K562 (cell line): ENCODE results near the gene OR2F1.

Experiments
- BRCA1 ChIP-seq, 2 experiments: fragments of 450-650 bp in 1 of 2; sonication (generic) in 1 of 2; formaldehyde crosslinking in 1 of 2; IDR thresholded peaks; 2 replicates each; pipeline versions ENCODE4 v1.5.0 to v1.6.1; 2017 to 2020; ENCODE audit warnings: mild to moderate bottlenecking in 1 of 2, missing genetic modification reagents in 1 of 2
- CREB1 ChIP-seq, 2 experiments: sonication (generic) in 1 of 2; formaldehyde crosslinking in 1 of 2; IDR thresholded peaks; 2 replicates each; pipeline versions ENCODE4 v1.6.1 to v1.8.0; 2012 to 2022; ENCODE audit warnings: inconsistent platforms in 1 of 2, mild to moderate bottlenecking in 1 of 2, missing genetic modification reagents in 1 of 2, moderate library complexity in 1 of 2
- RBM17 ChIP-seq: fragments of 200-400 bp; formaldehyde crosslinking; IDR thresholded peaks from 2 replicates; pipeline ENCODE4 v1.6.1; 2017; ENCODE audit warnings: low read depth, mild to moderate bottlenecking, low read length, borderline replicate concordance
- SAFB2 ChIP-seq: fragments of 200-400 bp; formaldehyde crosslinking; IDR thresholded peaks from 2 replicates; pipeline ENCODE4 v1.6.1; 2018; ENCODE audit warnings: borderline replicate concordance, low read length, low read depth, moderate library complexity; ENCODE audit not compliant: severe bottlenecking
- TF ChIP-seq, protein P1 (sequence below): sonication (generic); formaldehyde crosslinking; IDR thresholded peaks from 2 replicates; pipeline ENCODE4 v1.8.1; 2022; ENCODE audit warnings: missing genetic modification reagents

DNA sequence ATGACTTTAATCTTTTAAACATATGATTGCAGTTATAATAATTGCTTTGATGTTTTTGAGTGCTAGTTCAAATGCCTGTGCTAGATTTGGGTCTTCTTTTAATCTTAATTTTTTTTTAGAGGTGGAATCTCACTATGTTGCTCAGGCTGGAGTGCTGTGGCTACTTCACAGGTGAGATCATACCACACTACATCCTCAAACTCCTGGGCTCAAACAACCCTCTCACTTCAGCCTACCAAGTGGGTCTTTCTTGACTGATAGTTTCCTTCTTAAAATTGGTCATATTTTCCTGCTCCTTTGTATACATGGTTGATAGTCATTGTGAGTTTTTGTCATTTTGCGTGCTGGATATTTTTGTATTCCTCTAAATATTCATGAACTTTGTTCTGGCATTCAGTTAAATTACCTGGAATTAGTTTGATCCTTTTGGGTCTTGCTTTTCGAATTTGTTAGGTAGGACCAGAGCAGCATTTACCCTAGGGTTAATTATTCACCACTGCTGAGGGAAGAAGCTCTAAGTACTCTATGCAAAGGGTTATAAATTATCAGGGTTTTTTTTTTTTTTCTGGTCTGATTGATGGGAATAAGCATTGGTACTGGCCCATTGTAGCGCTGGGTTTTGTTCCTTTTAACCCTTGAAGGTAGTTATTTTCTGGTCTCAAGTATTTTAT, 40.6 kb upstream of the OR2F1 start:
- TF ChIP-seq BRCA1 (IDR thresholded peaks at IDR 0.05) (no peak), BRCA1 (CRISPR knock-in tag; IDR thresholded peaks at IDR 0.05) (no peak), SAFB2 (no peak), CREB1 (IDR thresholded peaks at IDR 0.05) (no peak), CREB1 (CRISPR knock-in tag; IDR thresholded peaks at IDR 0.05) (no peak), RBM17 (no peak)
- TF ChIP-seq, protein P1, sequence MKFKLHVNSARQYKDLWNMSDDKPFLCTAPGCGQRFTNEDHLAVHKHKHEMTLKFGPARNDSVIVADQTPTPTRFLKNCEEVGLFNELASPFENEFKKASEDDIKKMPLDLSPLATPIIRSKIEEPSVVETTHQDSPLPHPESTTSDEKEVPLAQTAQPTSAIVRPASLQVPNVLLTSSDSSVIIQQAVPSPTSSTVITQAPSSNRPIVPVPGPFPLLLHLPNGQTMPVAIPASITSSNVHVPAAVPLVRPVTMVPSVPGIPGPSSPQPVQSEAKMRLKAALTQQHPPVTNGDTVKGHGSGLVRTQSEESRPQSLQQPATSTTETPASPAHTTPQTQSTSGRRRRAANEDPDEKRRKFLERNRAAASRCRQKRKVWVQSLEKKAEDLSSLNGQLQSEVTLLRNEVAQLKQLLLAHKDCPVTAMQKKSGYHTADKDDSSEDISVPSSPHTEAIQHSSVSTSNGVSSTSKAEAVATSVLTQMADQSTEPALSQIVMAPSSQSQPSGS (CRISPR knock-in tag), result no peak
